CD4-positive, alpha-beta T cell treated with Interleukin-12 subunit alpha and Interleukin-12 subunit beta, for 1 hour (primary cell): Measurements from ENCODE around the gene RUNX1.

Experiments used
- DNase-seq: peaks from one replicate; pipeline ENCODE4 v3.0.0-alpha.2; 2020

RUNX1 gene

DNA sequence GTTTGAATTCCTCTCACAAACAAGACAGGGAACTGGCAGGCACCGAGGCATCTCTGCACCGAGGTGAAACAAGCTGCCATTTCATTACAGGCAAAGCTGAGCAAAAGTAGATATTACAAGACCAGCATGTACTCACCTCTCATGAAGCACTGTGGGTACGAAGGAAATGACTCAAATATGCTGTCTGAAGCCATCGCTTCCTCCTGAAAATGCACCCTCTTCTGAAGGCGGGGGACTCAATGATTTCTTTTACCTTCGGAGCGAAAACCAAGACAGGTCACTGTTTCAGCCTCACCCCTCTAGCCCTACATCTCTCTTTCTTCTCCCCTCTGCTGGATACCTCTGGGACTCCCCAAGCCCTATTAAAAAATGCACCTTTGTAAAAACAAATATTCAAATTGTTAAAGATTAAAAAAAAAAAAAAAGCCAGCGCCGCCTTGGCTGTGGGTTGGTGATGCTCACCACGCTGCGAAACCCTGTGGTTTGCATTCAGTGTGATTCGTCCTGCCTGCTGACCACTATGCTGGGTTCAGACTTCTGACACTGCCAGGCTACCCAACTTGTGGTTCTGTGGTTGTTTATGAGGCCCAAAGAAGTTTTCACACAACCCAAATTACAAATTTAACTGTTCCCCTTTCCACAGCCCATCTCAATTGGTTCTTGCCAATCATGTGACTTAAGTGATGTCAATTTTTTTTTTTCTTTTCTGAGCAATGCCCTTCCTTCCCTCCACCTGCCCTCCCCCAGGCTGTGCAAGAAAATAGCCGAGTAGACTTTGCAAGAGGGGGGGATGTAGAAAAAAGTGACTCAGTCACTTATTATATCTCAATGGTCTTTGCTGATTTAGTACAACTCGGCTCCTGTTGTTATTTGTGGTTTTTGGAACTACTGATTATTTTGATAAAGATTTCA lies at the start of gene RUNX1:
RUNX1 (minus strand) TSS at position 597 of the 912 bp plus-strand sequence.
- DNase-seq, result peak; percentile 90

DNA sequence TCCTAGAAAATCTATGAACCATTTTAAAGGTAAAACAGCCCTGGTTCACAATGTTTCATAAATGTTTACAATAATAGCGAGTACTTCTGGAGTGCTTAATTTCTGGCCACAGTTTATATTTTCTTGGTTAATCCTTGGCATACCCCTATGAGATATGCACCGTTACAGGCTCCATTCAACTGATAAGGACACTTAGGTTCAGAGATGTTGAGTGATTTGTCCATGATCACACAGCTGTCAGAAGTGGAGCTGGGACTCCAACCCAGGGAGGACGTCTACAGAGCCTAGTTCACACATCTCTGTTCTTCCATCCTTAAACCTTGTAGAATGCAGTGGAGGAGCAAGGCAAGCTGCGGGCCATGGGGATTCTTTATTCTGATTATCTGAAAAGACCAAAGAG lies 48.4 kb upstream of the RUNX1 start:
- no peak for DNase-seq

DNA sequence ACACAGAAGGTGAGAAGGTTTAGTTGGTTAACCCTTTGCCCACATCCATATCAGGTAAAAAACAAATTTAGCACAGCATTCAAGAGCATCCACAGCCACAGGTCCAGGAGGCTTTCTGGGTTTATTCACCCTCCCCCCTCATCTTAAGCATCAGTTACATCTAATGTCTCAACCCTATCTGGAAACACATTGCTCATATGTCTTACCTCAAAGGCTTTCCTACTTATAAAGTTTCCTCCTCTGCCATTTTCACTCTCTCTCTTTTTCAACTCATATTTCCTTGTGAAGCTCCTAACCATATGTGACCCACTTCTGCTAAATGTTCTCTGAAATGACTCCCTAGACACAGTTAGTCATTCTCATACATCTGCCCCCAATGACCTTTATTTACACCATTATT lies 47.9 kb upstream of the RUNX1 start:
- no peak for DNase-seq

DNA sequence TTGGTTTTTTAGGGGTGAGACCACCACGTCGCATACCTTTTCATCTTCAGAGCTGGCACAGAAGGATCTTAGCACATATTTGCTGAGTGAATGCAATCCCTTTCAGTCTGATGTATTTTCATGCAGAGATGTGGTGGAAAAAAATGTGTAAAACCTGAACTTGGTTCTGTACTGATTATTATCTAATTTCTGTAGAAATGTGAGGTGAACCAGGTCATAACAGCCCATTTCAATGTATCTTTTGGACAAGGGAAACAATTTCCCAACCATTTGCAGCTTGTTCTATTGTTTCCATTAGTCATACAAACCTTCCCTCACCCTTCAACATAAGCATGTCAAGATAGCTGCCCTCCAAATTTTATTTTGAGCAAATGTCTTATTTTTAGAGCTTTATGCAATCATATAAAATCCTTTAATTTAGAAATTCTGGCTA lies 46.8 kb upstream of the RUNX1 start:
- no peak for DNase-seq

DNA sequence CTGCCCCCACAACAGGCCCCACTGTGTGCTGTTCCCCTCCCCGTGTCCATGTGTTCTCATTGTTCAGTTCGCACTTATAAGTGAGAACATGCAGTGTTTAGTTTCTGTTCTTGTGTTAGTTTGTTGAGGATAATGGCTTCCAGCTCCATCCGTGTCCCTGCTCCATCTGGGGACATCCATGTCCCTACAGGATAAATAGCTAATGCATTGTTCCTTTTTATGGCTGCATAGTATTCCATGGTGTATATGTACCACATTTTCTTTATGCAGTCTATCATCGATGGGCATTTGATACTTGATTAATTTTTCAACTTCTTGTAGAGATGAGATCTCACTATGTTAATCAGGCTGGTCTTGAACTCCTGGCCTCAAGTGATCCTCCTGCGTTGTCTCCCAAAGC lies 44.4 kb upstream of the RUNX1 start:
- no peak for DNase-seq

DNA sequence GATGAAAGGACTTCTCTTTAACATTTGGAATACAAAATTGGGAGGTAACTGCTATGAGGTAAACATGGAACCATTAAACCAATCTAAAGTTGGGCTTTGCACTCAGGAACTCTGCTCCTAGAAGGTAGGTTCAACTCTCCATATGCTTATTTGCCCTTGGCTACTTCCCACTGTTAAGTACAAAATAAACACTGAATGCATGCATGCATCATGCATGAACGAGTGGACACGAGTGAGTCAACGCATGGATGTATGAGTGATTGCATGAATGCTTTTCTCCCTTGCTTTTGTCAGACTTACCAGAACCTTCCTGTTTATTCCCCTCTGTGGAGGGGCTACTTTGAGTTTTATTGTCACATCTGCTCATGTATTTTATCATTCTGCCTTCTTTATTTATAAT lies 42.4 kb upstream of the RUNX1 start:
- DNase-seq, result no peak

DNA sequence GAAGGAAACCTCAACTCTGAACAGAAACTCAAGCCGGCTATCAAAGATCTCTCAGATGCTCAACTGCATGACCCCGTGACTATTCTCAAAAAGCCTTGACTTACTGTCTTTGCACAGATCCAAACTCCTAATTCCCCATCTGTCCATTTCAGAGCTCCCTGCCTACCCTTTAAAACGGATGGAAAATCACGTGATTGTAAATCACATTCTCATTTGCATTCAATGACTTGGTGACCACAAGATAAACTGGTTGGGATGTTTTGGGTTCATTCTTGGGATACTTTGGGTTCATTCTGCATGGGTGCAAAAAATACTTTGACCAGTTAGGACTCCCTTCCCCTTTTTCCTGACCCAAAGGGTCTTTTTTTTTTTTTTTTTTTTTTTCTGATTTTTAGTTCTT lies 41.3 kb upstream of the RUNX1 start:
- DNase-seq, result no peak

DNA sequence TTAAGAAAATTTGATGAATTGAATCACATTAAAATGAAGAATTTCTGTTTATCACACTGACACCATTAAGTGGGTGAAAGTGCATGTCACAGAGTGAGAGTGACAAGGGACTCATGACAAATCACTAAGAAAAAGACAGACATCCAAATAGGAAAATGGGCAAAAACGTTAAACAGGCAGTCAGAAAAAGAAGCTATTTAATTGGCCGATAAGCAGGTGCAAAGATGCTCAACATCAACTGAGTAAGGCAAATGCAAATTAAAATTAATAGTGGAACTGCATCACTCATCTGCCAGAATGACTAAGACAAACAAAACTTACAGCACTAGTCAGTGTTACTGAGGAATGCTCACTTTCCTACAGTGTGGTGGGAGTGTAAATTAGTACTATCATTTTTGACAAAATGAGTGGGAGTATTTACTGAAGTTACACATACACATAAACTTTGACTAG lies 39.2 kb upstream of the RUNX1 start:
- no peak for DNase-seq

DNA sequence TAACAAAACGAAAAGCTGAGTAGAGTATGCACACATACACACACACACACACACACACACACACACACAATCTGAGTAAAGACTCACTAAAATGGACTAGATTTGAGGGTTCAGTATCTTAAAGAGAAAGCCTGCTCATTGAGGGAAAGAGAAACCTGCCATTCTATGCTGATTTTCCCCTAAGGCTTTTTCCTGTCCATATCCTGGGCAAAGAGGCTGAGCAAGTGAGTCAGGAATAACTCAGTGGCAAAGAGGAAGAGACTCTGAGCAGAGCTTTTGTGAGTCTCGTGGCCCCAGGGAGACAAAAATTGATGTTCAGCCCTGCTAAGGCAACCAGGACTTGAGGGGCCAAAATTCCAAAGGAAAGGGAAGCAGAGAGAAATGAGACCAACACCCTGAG lies 37.3 kb upstream of the RUNX1 start:
- DNase-seq, result no peak

DNA sequence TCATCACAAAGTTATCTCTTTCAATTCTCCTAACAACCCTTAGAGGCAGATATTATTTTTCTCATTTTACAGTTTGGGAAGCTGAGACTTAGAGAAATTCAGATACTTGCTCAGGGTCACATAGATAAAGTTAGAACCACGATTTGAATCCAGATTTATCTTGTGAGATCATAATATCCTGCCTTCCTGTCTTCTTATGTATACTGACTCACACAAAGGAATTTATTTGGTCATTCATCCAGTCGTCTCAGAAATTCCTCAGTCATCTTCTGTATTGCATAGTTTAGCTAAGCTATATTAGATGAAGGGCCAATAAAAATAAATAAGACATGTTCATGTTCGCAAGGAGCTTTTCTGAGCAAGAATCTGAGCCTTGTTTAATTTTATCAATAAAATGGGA lies 35.8 kb upstream of the RUNX1 start:
- DNase-seq, result no peak

DNA sequence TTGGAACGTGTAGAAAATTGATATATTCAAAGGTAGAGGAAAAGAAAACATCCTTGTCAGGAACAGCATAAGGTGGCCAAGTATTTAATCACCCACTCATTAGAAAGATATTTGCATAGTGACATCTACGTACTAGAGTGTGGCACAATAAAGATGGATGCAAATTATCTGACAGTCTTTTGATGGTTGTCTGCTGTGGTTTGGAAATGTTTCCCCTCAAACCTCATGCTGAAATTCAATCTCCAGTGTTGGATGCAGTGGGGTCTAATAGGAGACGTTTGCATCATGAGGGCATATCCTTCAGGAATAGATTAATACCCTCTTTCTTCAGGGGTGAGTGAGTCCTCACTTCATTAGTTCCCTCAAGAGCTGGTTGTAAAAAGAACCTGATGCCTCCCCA lies 34.1 kb upstream of the RUNX1 start:
- no peak for DNase-seq

DNA sequence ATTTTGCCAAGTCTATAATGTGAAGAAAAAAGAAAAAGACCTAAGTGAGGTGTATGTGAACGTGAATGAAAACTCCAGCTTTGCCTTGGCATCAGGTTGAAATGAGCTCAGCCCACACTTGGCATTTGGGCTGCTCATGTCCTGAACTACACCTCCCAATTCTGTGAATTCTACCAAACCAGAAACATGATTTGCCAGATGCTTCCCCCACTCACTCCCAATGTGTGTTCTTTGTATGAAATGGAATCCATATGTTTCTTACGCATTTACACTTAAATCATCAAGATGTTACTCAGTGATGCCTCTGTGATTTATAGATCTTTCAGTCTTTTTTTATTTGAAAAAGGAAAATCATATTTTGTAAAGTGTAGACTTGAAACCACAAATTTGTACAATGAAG lies 32.8 kb upstream of the RUNX1 start:
- DNase-seq, result no peak

DNA sequence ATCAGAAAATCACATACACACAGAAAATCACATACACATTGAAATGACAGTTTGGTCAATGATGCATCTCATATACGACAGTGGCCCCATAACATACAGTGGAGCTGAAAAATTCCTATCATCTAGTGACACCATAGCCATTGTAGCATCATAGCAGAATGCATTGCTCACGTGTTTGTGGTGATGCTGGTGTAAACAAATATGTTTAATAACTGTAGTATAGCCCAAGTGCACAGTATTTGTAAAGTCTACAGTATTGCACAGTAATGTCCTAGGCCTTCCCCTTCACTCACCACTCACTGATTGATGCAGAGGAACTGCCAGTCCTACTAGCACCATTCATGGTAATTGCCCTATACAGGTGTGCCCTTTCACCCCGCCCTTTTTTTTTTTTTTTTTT lies 30.1 kb upstream of the RUNX1 start:
- no peak for DNase-seq

DNA sequence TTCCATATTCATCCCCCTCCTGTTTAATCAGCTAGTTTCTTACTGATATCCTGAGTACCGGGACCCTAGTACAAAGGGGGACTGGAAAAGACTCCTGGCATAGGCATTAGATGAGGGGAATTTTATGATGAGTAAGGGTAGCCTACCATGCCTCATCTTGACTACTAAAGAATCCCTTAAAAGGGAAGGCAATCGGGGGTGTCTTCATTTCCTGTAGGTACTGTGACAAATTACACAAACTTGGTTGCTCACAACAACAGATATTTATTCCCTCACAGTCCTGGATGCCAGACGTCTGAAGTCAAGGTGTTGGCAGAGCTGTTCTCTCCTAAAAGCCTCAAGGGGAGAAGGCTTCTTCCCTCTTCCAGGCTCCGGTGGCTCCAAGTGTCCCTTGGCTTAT lies 28.9 kb upstream of the RUNX1 start:
- no peak for DNase-seq

DNA sequence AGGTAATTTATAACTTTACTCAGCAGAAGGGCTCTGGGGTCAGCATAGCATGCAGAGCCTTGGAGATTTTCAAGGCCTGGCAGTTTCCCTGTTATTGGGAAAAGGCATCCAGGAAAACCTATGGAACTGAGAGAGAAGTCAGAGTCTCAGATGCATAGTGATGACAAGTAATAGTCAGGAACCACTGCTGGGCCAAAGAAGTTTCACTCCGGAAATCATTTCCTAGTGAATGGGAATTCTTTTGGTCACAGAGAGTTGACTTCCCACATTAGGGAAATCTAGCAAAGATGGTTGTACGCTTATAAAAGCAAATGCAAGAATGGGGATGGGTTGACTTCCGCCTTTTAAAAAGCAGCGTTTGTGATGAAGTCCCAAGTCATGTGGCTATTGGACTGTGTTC lies 28.4 kb upstream of the RUNX1 start:
- no peak for DNase-seq

DNA sequence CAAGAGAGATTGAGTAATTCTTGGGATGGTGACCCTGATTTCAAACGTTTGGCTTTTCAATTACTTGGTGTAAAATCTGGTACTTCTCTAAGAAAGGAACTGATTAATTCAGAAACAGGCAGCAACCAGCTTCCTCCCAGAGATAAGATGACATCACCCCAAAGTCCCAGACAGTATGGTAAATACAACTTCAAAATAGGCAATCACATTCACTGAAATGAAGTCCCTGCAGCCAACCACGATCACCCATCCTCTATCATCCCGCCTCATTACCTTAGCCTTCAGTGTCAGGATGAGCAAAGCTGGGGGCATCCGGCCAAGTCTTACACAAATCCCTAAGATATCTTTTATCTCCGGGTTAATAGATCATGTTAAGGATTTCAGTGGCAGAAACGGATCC lies 26.4 kb upstream of the RUNX1 start:
- DNase-seq, result no peak

DNA sequence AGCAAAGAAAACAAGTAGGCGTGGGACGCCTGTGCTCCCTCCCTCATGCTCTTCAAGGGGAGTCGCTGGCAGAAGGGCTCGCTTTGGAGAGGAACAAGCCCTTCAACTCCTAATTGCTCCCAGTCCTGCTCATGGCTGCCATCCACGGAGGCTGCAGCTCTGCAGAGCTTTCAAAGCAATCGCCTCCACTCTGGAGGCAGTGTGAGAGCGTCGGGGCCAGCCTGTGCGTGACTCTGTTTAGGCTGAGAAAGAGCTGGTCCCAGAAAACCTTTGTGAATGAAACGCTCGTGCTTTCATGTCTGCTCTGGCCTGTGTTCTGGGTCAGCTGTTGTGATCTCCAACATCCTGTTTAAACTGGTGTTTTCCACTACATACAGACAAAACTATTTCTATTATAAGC lies 23.9 kb upstream of the RUNX1 start:
- DNase-seq, result no peak

DNA sequence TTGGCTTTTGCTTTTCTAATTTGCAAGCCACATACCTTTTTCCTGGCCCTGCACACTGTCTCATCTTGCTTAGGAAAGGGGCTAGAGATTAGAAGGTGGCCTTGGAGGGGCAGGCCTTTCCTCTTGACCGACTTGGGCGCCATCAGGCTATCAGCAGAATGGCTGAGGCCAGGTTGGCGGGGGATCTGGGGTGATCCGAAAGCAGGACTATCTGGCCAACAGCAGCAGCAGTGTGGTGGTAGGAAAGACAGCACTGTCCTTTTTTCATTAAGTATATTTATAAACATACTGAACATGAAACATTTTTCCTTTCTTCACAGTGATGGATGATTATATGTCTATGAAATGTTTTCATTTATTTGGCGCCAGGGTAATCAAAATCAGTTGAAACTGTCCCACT lies 23.5 kb upstream of the RUNX1 start:
- DNase-seq, result no peak

DNA sequence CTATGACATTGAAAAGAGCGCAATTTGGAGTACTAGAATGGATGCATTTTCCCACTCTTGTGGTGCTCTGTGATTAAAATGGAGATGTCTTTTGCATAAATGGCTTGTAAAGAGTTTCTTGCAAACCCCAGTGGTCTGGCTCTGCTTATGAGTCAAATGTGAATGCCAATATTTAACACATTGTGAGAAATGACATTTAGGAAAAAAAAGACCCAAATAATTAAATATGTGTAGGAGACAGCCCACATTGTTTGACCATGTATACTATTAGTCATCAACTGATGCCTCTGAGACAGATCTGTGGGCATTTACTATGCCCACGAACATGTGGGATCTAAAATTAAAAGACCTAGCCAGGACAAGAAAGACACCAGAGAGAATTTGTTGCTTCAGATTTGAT lies 22.2 kb upstream of the RUNX1 start:
- no peak for DNase-seq

DNA sequence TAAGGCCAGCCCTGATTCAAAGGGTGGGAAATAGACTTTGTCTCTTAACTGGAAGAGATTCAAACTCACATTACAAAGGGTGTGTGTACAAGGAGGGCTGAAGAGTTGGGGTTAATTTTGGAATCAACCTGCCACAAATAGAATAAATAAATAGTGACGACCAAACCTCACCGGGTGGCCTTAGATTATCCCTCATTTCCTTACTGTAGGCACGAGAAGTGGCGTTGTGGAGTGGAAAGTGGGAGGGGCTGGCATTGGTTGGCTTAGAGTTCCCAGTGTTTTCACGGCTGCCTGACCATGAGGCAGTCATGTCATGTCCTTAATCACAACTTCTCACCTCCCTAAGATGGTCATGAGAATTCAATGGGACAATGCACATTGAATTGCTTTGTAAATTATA lies 21.3 kb upstream of the RUNX1 start:
- no peak for DNase-seq

DNA sequence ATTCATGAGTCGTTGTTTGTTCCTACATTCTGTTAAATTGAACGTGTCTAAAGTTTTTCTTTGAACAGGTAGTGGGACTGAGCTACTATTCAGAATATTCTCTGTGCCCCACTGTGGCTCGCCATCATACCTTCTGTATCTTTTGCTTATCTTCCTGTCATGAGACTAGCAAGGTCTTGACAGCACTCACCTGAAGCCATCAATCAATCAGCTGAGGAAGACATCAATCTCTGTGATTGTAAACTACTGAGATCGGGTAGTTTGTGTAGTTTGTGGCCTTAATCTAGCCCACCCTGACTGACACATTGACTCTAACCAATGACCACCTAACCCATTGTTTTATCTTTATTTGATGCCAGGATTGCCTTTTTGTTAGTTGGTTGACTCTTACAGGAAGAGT lies 17.7 kb upstream of the RUNX1 start:
- no peak for DNase-seq

DNA sequence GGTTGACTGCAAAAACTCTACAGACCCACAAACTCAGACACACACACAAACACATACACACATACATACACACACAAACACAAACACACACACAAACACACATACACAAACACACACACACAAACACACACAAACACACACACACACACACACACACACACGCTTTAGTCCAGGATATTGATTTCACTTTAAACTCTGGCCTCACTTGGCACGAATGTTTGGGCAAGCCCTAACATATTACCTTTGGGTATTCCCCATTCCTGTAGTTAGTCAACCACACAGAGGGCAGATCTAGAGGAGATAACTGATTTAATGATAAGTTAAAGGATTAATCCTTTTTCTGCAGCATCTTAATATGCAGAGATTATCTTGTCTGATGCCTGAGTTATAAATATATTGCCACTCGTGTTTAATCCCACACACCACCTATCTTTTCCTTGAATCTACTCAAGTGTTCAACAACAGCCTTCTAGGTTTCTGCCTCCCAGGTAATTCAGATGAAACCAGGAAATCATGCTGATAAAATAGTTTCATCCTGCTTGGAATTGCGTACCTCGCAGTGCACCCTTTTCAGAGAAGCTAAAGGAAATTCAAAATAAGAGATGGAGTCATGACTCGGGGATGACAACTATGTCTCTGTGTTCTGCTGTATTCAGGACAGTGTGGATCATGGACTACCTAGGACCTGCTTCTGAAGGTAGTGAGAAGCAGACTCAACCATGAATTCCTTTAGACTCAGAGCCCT lies 14.5 kb upstream of the RUNX1 start:
- DNase-seq, result no peak

DNA sequence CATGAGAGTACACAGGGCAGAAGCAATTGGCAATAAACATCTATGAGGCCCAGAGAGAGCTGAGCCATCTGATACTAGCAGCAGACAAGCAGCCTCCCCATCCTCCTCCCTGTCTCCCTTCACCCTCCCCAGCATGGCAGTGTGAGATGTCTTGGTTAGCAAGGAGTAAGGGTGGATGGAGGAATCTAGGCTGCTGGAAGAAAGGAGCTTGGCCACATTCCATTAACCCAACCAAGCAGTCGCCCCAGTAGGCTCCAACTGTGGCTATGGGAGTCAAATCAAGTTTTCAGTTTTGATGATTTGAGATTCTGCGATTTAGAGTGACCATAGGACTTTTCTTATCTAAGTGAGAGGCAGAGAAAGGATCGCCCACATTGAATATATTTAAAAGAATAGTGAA lies 12.9 kb upstream of the RUNX1 start:
- no peak for DNase-seq

DNA sequence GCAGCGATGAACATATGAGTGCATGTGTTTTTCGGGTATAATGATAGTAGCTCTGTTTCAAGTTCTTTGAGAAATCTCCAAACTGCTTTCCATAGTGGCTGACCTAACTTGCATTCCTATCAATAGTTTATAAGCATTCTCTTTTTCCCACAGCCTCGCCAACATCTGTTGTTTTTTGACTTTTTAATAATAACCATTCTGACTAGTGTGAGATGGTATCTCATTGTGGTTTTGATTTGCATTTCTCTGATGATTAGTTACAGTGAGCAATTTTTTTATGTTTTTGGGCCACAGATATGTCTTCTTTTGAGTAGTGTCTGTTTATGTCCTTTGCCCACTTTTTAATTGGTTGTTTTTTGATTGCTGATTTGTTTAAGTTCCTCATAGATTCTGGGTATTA lies 10.6 kb upstream of the RUNX1 start:
- DNase-seq, result no peak
